Cardiac fibroblast (primary cell): Measurements from ENCODE around the gene HOXA10.

Source experiments
- DNase-seq, 2 donors: peaks; one replicate each; pipeline versions ENCODE4 v3.0.0 to v3.0.0-alpha.2; 2010; ENCODE audit warnings: low read depth in 2 of 2
- H3K4me3 ChIP-seq, 2 donors: replicated peaks in 1 of 2; 1 replicate in 1 of 2; 2 replicates in 1 of 2; pipeline ENCODE4 v1.5.1; 2011; ENCODE audit warnings: low read depth in 2 of 2, low read length in 2 of 2, mild to moderate bottlenecking in 2 of 2, moderate library complexity in 1 of 2
- TF ChIP-seq, protein P1 (sequence below): IDR thresholded peaks from one replicate; pipeline ENCODE4 v1.5.1; 2011; ENCODE audit warnings: low read depth, mild to moderate bottlenecking, low read length, inconsistent platforms

Gene HOXA10

DNA sequence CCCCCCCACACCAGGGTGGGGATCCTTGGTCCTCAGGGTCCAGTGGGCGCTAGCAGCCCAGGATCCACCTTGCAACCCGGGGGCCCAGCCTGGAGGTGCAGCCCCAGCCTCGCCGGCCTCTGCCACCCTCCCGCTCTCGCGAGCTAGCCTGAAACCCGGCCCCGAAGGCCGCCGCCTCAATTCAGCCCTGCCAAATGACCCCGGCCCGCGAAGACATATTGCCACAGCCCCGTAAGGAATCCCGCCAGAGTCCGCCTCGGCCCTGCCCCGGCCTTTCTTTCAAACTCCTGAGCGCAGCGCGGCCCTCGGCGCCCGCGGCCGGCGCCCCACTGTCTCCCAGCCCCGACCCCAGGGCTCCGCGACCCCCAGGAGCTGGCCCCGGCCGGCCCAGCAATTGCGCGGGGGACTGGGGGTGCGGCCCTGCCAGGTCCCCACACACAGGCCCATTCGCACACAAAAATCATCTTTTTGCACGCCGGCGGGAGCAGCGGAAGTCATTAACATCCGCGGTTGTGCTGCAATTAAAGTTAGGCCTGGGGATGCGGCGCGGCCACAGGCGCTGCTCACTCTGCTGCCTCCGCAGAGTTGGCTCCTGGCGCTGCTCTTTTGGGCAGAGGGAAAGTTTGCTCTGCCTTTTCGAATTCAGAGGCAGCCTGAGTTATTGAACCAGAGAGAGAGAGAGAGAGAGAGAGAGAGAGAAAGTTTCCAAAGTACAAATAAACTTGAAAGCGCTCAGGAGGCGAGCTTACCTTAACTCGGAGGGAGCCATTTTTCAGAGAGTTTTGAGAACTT, 34.6 kb downstream of the HOXA10 start:
- TF ChIP-seq, protein P1, sequence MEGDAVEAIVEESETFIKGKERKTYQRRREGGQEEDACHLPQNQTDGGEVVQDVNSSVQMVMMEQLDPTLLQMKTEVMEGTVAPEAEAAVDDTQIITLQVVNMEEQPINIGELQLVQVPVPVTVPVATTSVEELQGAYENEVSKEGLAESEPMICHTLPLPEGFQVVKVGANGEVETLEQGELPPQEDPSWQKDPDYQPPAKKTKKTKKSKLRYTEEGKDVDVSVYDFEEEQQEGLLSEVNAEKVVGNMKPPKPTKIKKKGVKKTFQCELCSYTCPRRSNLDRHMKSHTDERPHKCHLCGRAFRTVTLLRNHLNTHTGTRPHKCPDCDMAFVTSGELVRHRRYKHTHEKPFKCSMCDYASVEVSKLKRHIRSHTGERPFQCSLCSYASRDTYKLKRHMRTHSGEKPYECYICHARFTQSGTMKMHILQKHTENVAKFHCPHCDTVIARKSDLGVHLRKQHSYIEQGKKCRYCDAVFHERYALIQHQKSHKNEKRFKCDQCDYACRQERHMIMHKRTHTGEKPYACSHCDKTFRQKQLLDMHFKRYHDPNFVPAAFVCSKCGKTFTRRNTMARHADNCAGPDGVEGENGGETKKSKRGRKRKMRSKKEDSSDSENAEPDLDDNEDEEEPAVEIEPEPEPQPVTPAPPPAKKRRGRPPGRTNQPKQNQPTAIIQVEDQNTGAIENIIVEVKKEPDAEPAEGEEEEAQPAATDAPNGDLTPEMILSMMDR = no peak
- H3K4me3 ChIP-seq = no peak overlapping the region
- no peak for DNase-seq

DNA sequence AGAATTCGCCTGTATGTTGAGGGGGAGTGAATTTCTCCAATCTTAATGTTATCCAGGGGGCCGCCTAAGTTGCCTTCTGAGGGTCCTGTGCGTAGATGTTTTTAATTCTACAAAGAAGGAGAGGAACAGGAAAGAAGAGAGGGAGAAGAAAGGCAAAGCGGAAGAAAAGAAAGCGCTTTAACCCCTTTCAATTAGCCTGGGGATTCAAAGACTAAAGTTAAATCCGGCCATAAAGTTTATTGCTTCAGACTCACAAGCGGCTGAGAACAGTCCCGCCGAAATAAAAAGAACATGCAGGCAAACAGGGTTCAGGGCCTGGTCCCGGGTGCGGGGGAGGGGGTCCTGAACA, 35.2 kb downstream of the HOXA10 start:
- no peak overlapping the region for H3K4me3 ChIP-seq
- TF ChIP-seq, protein P1 = no peak
- no peak for DNase-seq

DNA sequence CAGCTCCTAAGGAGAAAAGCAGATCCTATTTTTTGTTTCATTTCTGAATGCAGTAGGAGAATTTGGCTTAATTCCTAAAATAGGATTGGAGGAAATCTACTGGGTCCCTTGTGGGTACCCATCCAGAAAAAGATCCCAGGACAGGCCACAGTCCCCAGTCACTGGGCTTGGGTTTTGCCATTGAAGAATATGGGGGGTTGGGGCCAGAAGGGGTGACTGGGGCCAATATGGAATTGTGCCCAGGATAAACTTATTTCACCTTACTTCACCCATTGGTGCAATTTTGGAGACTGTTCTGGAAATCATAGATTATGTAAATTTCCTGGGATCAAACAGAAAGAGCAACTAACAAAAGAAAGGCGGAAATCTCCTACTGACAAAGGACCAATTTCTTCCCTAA, 35.6 kb downstream of the HOXA10 start:
- TF ChIP-seq, protein P1 = no peak
- no peak overlapping the region for H3K4me3 ChIP-seq
- no peak for DNase-seq

DNA sequence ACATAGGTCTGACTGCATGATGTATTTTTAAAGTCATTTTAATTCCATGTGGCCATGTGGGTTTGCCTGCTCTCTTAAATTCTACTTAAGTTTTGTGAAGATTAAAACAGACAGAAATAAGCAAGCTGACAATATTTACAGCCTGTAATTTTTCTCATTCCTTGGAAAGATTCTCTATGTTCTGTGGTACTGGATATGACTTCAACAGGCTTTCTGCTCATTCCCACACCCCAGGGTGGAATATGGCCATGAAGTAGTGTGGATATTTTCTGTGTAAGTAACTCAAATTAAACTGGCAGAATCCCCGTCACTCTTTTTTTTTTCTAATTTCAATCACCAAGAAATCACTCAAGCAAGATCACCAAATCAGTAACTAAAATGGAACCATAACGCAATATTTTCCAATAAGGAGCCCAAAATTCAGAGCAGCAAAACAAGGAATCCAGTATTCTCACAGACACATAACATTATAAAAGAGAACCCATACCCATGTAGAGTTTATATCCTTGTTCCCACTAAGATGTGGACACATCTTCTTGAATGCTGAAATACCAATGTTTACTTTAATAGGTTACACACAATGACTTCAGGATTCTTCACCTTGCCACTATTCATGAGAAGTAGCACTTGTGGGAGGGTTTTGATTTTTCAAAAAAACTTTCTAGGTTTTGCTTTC, 36.3 kb downstream of the HOXA10 start:
- no peak overlapping the region for H3K4me3 ChIP-seq

DNA sequence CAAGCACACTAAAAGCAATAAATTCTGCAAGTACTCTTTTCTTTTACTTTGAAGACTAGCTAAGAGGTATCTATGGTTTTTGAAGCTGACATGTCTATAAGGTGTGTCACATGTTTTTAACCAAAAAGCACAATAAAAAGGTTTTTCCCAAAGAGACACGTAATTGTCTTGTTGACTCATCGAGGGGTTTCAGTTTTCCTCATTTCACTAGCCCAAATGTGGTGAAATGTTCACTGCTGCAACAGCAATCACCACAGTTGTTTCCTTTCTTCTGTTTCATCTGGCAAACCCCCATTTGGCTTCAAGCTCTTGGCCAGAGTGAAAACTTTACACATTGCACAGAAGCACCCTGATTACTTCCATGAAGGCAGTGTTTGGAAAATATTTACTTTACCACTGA, 39.7 kb downstream of the HOXA10 start:
- TF ChIP-seq, protein P1 = no peak
- DNase-seq = peak; percentile 52 to 64
- H3K4me3 ChIP-seq = no peak overlapping the region

More for the DNA sequence above, 36.3 kb downstream of the HOXA10 start:
- TF ChIP-seq, protein P1 = no peak
- no peak for DNase-seq

DNA sequence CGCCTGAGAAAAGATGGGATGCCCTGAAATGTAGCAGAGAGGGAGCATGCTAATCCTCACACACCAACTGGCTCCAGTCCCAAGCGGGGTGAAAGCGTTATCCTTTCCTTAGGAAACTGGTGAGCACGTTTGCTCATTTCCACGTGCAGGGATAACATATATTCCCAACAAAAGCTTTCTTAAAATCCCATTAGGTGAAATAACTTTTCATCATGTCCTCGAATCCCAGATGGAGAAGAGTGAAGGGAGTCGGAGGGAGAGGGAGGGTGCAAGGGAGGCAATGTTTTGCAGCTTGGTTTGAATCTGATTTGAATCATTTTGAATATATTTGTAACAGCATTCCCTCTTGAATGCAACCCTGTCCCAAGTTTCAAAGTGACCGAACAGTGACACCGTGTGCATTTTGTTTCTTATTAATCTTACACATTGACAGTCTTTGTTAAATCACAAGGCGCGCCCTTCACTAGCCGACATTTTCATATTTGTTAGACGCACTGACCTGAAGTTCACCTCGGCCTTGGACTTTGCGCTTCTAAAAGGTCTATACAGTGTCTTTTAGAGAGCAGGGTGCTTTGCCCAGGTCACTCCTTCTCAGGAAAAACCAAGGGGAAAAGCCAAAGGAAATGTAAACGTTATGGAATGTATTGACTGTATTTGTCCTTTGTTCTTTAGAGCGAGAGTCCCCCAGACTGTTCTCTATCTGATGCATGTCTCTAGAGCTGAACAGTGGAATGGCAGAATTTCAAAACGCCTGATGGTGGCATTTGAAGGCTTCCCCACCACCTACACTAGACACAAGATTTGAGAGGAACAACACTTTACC, 40.5 kb downstream of the HOXA10 start:
- TF ChIP-seq, protein P1 = no peak
- no peak for DNase-seq
- no peak overlapping the region for H3K4me3 ChIP-seq
